ENCODE results near the gene DNHD1. TPM values are rescaled to one million over a fixed set of nuclear protein-coding genes. Genes with fewer than 3 reads are reported as not detected.

DNHD1 gene
- total and polyA plus RNA-seq, 2 of the 8 experiments (the other 6 are each of a cell fraction or from before 2014, with no cell fraction given), result 5.0 to 6.8 TPM

- no peak overlapping the region for H3K27ac ChIP-seq (ENCODE audit: low read depth, low read length)
- no peak overlapping the region for H3K18ac ChIP-seq (ENCODE audit: extremely low read depth, low read length)
- H3K79me1 ChIP-seq (ENCODE audit: low read depth, low read length), result no peaks in the 10 kb centered on the region
- H3K27me3 ChIP-seq (replicated peaks in 1 of 4; ENCODE audit: control insufficient read depth in 3 of 4, extremely low read depth in 1 of 4, insufficient read depth in 3 of 4, low read length in 3 of 4), result no peaks in the 10 kb centered on the region
- H3K79me2 ChIP-seq (ENCODE audit: control insufficient read depth in 1 of 2, insufficient read depth in 2 of 2, low read length in 2 of 2), result no peaks in the 10 kb centered on the region
- no peak overlapping the region for H2BK20ac ChIP-seq (ENCODE audit: low read length)
- POLR2A ChIA-PET (ENCODE audit: partially characterized antibody), result interaction anchor here (1.1 to 2.8 kb wide), 5 partner anchors 9 to 18 kb away, joined by 4 to 8 read pairs (median 5); no protein-coding TSS in a partner anchor
- DNase-seq (ENCODE audit: low read depth in 1 of 2, low spot score in 2 of 2) (no peak), FAIRE-seq (no peak)
- no peaks in the 10 kb centered on the region for H3K4me1 ChIP-seq (replicated peaks in 1 of 4; ENCODE audit: control insufficient read depth in 3 of 4, insufficient read depth in 4 of 4, low read length in 3 of 4)
- H2BK15ac ChIP-seq (ENCODE audit: low read length), result no peak overlapping the region
- no peak overlapping the region for H2BK12ac ChIP-seq (ENCODE audit: low read depth, low read length)
- no peak overlapping the region for H2BK120ac ChIP-seq (replicated peaks; ENCODE audit: low read depth, low read length)
- peaks cover 4 to 30% (median 19%) of the 10 kb centered on the region in 4 experiments; a peak in 7 of 8 replicates for H3K36me3 ChIP-seq (ENCODE audit: control insufficient read depth in 2 of 4, insufficient read depth in 4 of 4, low read length in 3 of 4)
- H2AK5ac ChIP-seq (ENCODE audit: low read depth, low read length), result no peak overlapping the region
- H3K9me3 ChIP-seq (ENCODE audit: insufficient read depth in 2 of 2, low read depth in 1 of 2, low read length in 1 of 2), result no peaks in the 10 kb centered on the region
- no peak overlapping the region for H3K4me2 ChIP-seq (ENCODE audit: insufficient read depth in 1 of 2, low read depth in 2 of 2, low read length in 2 of 2)
- H4K20me1 ChIP-seq (replicated peaks in 1 of 2; ENCODE audit: control insufficient read depth in 1 of 2, insufficient read depth in 2 of 2, low read length in 2 of 2), result peaks cover 0 to 7% of the 10 kb centered on the region in 2 experiments
- no peak overlapping the region for H3K4ac ChIP-seq (replicated peaks; ENCODE audit: insufficient read length, low read depth, low read length)
- H3K23ac ChIP-seq (ENCODE audit: insufficient read length), result no peak overlapping the region
- TF ChIP-seq SIX5 (IDR thresholded peaks at IDR 0.05; ENCODE audit: low read depth, low read length) (no peak), SIN3A (conservative IDR thresholded peaks at IDR 0.05 in 1 of 2, IDR thresholded peaks at IDR 0.05 in 1 of 2; ENCODE audit: low read depth in 1 of 2, low read length in 2 of 2) (no peak), CHD2 (IDR thresholded peaks at IDR 0.05; ENCODE audit: low read length) (no peak), GABPA (IDR thresholded peaks at IDR 0.05; ENCODE audit: borderline replicate concordance, insufficient read depth, low read length) (no peak), E2F6 (IDR thresholded peaks at IDR 0.05) (no peak), ZNF274 (IDR thresholded peaks at IDR 0.05; ENCODE audit: borderline replicate concordance, extremely low read depth, low read length) (no peak), CTBP2 (IDR thresholded peaks at IDR 0.05; ENCODE audit: borderline replicate concordance, insufficient read depth, insufficient read length, low read length) (no peak), BACH1 (IDR thresholded peaks at IDR 0.05; ENCODE audit: low read length) (no peak)
- no peak overlapping the region for H3K56ac ChIP-seq (replicated peaks; ENCODE audit: insufficient read length, low read depth, low read length)
- no peak overlapping the region for H3K14ac ChIP-seq (ENCODE audit: insufficient read length)
- H2BK5ac ChIP-seq (ENCODE audit: low read depth, low read length), result no peak overlapping the region
- no peak overlapping the region for H3K9ac ChIP-seq (replicated peaks in 1 of 4; ENCODE audit: extremely low read depth in 1 of 4, low read depth in 3 of 4, low read length in 3 of 4)
- H4K91ac ChIP-seq (replicated peaks; ENCODE audit: insufficient read length, low read length), result no peak overlapping the region
- no peak overlapping the region for H4K5ac ChIP-seq (ENCODE audit: insufficient read length, low read depth, low read length)
- no peak overlapping the region for H4K8ac ChIP-seq (ENCODE audit: extremely low read depth, insufficient read depth, low read length)
- no peaks in the 10 kb centered on the region for H3K23me2 ChIP-seq (ENCODE audit: low read depth, low read length)
- CTCF ChIA-PET (ENCODE audit: partially characterized antibody), result interaction anchor here (0.8 to 2.3 kb wide), 11 partner anchors 8 to 110 kb away, joined by 3 to 8 read pairs (median 4); partner anchors contain the start of genes DNHD1 and TIMM10B
- H2AFZ ChIP-seq (ENCODE audit: low read length), result no peak overlapping the region
- WGBS, 2 experiments (ENCODE audit: extremely low coverage in 1 of 2, insufficient coverage in 1 of 2, insufficient read length in 1 of 2, insufficient replicate concordance in 2 of 2, low coverage in 1 of 2, low lambda C conversion rate in 2 of 2, missing lambda C conversion rate in 1 of 2), result 87% methylated on average over 4 of the region's 4 CpGs; no CpG with 5 or more reads in 1 of the 2 experiments
- H3K4me3 ChIP-seq (ENCODE audit: extremely low read depth in 1 of 4, insufficient read depth in 2 of 4, low read depth in 3 of 4, low read length in 4 of 4), result no peak overlapping the region
Measured at GRCh38 chr11:6489306-6489705, 7.8 kb upstream of the DNHD1 start.

Measured in H1 (cell line).